Smooth muscle cell (in vitro differentiated cells): ENCODE data around the gene STX1A. TPM values are rescaled to one million over a fixed set of nuclear protein-coding genes. Genes with fewer than 3 reads are reported as not detected.

Source experiments
- DNase-seq: peaks from one replicate; lab custom pipeline; 2025; ENCODE audit not compliant: unreplicated experiment; lab: John Stamatoyannopoulos, UW
- H2AFZ ChIP-seq: fragments of 200-600 bp; sonication (generic); 2 replicates; pipeline ENCODE4 v1.6.0; 2016; ENCODE audit warnings: antibody characterized with exemption, low read depth, mild to moderate bottlenecking
- H3F3A ChIP-seq: fragments of 200-600 bp; sonication (generic); 2 replicates; pipeline ENCODE4 v1.6.0; 2017; ENCODE audit warnings: antibody characterized with exemption, low read depth
- H3K27ac ChIP-seq: fragments of 200-600 bp; sonication (generic); 2 replicates; pipeline ENCODE4 v1.5.1; 2016; ENCODE audit warnings: low read depth, mild to moderate bottlenecking
- H3K27me3 ChIP-seq: fragments of 200-600 bp; sonication (generic); 2 replicates; pipeline ENCODE4 v1.6.1; 2016; ENCODE audit warnings: low read depth, mild to moderate bottlenecking
- H3K36me3 ChIP-seq: fragments of 200-600 bp; sonication (generic); 2 replicates; pipeline ENCODE4 v1.5.1; 2016; ENCODE audit warnings: low read depth
- H3K4me1 ChIP-seq: fragments of 200-600 bp; sonication (generic); 2 replicates; pipeline ENCODE4 v1.5.1; 2016; ENCODE audit warnings: low read depth
- H3K4me2 ChIP-seq: fragments of 200-600 bp; sonication (generic); 2 replicates; pipeline ENCODE4 v1.6.0; 2016; ENCODE audit warnings: mild to moderate bottlenecking
- H3K4me3 ChIP-seq: fragments of 200-600 bp; sonication (generic); 2 replicates; pipeline ENCODE4 v1.5.1; 2016; ENCODE audit warnings: mild to moderate bottlenecking
- H3K79me2 ChIP-seq: fragments of 200-600 bp; sonication (generic); 2 replicates; pipeline ENCODE4 v1.6.0; 2016; ENCODE audit warnings: low read depth, mild to moderate bottlenecking
- H3K9ac ChIP-seq: fragments of 200-600 bp; sonication (generic); 2 replicates; pipeline ENCODE4 v1.6.0; 2016; ENCODE audit warnings: low read depth
- H3K9me3 ChIP-seq: fragments of 200-600 bp; sonication (generic); replicated peaks from 2 replicates; pipeline ENCODE4 v1.5.1; 2016; ENCODE audit warnings: low read depth
- H4K20me1 ChIP-seq: fragments of 200-600 bp; sonication (generic); 2 replicates; pipeline ENCODE4 v1.6.0; 2016; ENCODE audit warnings: low read depth
- CTCF ChIP-seq: fragments of 200-600 bp; sonication (generic); IDR thresholded peaks from 2 replicates; pipeline ENCODE4 v1.5.1; 2017; ENCODE audit warnings: borderline replicate concordance, mild to moderate bottlenecking, antibody characterized with exemption; ENCODE audit not compliant: insufficient read depth, poor library complexity, severe bottlenecking
- WGBS: methylation state at CpG from one replicate; pipeline ENCODE4 v1.1.7; 2016; ENCODE audit warnings: low lambda C conversion rate; 5-methylcytosine and 5-hydroxymethylcytosine counted together
- polyA plus RNA-seq: library from polyadenylated mRNA; unstranded; fragments of >200 nt; fragmentation: Nextera tagmentation; extraction: Ambion mirVana; gene quantifications from 2 replicates; pipeline ENCODE4 v1.2.1, GENCODE V29; 2016
- total RNA-seq: library from RNA; depleted of rRNA; stranded (reverse); fragments of >200 nt; gene quantifications from 2 replicates; pipeline ENCODE4 v1.2.3, GENCODE V29; 2014

Gene STX1A
- total and polyA plus RNA-seq, 2 experiments from 2014 or later = 7.5 to 14.3 TPM

- H4K20me1 ChIP-seq = peaks cover 21% of the 10 kb centered on the region
- H3K4me2 ChIP-seq = peak overlapping the region; percentile 99
- TF ChIP-seq CTCF = no peak
- H3K4me3 ChIP-seq = peak overlapping the region; percentile 100
- peak overlapping the region; percentile 98 for H2AFZ ChIP-seq
- peak overlapping the region; percentile 65 for H3K27ac ChIP-seq
- H3K9ac ChIP-seq = peak overlapping the region; percentile 90
- peaks cover 18% of the 10 kb centered on the region for H3K4me1 ChIP-seq
- H3K9me3 ChIP-seq = no peaks in the 10 kb centered on the region
- no peak for DNase-seq
- no peaks in the 10 kb centered on the region for H3K27me3 ChIP-seq
- peaks cover 56% of the 10 kb centered on the region for H3K79me2 ChIP-seq
- H3K36me3 ChIP-seq = no peaks in the 10 kb centered on the region
- no peaks in the 10 kb centered on the region for H3F3A ChIP-seq
- WGBS = 24% methylated on average over 51 of the region's 58 CpGs
Observed at GRCh38 chr7:73683788-73684693, 35.4 kb downstream of the STX1A start.

DNA sequence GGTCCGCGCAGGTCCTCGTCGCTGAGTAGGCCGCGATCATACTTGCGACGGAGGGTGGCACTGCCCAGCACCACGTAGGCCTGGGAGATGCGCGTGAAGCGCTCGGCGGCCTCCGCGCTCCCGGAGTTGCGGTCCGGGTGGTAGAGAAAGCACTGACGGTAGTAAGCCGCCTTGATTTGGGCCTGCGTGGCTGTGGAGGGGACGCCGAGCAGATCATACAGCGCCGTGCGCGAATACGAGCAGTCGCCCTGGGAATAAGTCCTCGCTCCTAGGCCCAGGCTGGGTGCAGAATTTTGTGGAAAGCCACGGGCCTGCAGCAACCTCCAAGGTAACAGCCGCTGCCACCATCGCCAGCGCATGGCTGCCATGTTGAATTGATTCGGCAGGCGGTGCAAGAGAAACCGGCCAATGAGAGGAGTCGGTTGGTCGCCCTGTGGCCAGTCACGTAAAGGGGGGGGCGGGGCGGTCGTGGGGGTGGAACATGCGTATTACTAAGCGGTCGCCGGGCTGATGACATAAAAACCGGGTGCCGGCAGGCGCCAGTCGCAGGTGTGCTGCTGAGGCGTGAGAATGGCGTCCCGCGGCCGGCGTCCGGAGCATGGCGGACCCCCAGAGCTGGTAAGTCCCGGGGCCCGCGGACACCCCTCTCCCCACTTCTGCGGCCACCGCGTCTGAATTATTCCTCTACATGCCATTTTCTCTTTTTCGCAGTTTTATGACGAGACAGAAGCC is 36.2 kb downstream of the STX1A start, which contains the start of the genes BUD23 and DNAJC30:
Gene BUD23, plus strand, starts transcription at position 542 of the 732 bp plus-strand sequence. Its CDS starts 29 bp downstream, at position 571.
Gene DNAJC30, minus strand, starts transcription at position 398 of the 732 bp plus-strand sequence. Its CDS starts 30 bp downstream, at position 368.
- Histone ChIP-seq H3K9me3 (no peaks in the 10 kb centered on the region), H4K20me1 (peaks cover 21% of the 10 kb centered on the region), H3K9ac (peak within 1 kb of the TSS; percentile 90), H3K36me3 (no peaks in the 10 kb centered on the region), H3K79me2 (peaks cover 56% of the 10 kb centered on the region), H3K4me3 (peak within 1 kb of the TSS; percentile 100), H3K27ac (peak within 1 kb of the TSS; percentile 75), H3F3A (no peaks in the 10 kb centered on the region), H3K4me2 (peak within 1 kb of the TSS; percentile 99), H2AFZ (peak within 1 kb of the TSS; percentile 98), H3K27me3 (no peaks in the 10 kb centered on the region), H3K4me1 (peaks cover 18% of the 10 kb centered on the region)
- TF ChIP-seq CTCF = no peak
- 1% methylated on average over 65 of the region's 68 CpGs for WGBS
- DNase-seq = peak; percentile 95

GRCh38 chr7:73682745-73683055 is 36.8 kb downstream of the STX1A start:
- peaks cover 18% of the 10 kb centered on the region for H3K4me1 ChIP-seq
- H3K4me2 ChIP-seq = peak overlapping the region; percentile 92
- no peaks in the 10 kb centered on the region for H3F3A ChIP-seq
- peak overlapping the region; percentile 88 for H3K9ac ChIP-seq
- peaks cover 21% of the 10 kb centered on the region for H4K20me1 ChIP-seq
- peak overlapping the region; percentile 75 for H3K27ac ChIP-seq
- no peaks in the 10 kb centered on the region for H3K9me3 ChIP-seq
- no peak for DNase-seq
- H3K27me3 ChIP-seq = no peaks in the 10 kb centered on the region
- H3K4me3 ChIP-seq = peak overlapping the region; percentile 100
- H3K79me2 ChIP-seq = peaks cover 56% of the 10 kb centered on the region
- WGBS = under 1% methylated on average over 33 of the region's 33 CpGs
- no peaks in the 10 kb centered on the region for H3K36me3 ChIP-seq
- no peak for TF ChIP-seq CTCF
- peak overlapping the region; percentile 79 for H2AFZ ChIP-seq
